NAMALWA (cell line): ENCODE measurements around the gene COPG2.
"Not testable (repeated sequence)": the region's sequence is repeated elsewhere in the genome, so short reads cannot be mapped to it uniquely, and the experiment has no call there.

Experiments
- DNase-seq: peaks from one replicate; pipeline ENCODE4 v3.0.0-alpha.2; 2015; ENCODE audit warnings: low spot score

The COPG2 gene

GRCh38 chr7:130650611-130651120, 17.9 kb downstream of the COPG2 start:
- no peak for DNase-seq

GRCh38 chr7:130649004-130649790, 19.4 kb downstream of the COPG2 start:
- no peak for DNase-seq

GRCh38 chr7:130648580-130648979, 20.0 kb downstream of the COPG2 start:
- DNase-seq = no peak

GRCh38 chr7:130642383-130642782, 26.2 kb downstream of the COPG2 start:
- DNase-seq = no peak

- DNase-seq = no peak
These were observed 27.1 kb downstream of the COPG2 start for GRCh38 chr7:130641497-130641896.

- no peak for DNase-seq
These were observed 27.5 kb downstream of the COPG2 start for GRCh38 chr7:130641040-130641439.

GRCh38 chr7:130639388-130639787, 29.2 kb downstream of the COPG2 start:
- no peak for DNase-seq

GRCh38 chr7:130632111-130632510, 36.4 kb downstream of the COPG2 start:
- no peak for DNase-seq

- no peak for DNase-seq
These were observed 39.6 kb downstream of the COPG2 start for GRCh38 chr7:130628901-130629300.

GRCh38 chr7:130627775-130628174, 40.8 kb downstream of the COPG2 start:
- no peak for DNase-seq

GRCh38 chr7:130622866-130623265, 45.7 kb downstream of the COPG2 start:
- no peak for DNase-seq

- no peak for DNase-seq
These were observed 53.0 kb downstream of the COPG2 start for GRCh38 chr7:130615583-130615982.

GRCh38 chr7:130614449-130614848, 54.1 kb downstream of the COPG2 start:
- no peak for DNase-seq

- DNase-seq = no peak
These were observed 57.3 kb downstream of the COPG2 start for GRCh38 chr7:130611218-130611617.

- not testable (repeated sequence) for DNase-seq
These were observed 61.5 kb downstream of the COPG2 start for GRCh38 chr7:130607066-130607465.

- no peak for DNase-seq
These were observed 62.4 kb downstream of the COPG2 start for GRCh38 chr7:130606161-130606560.

- DNase-seq = no peak
These were observed 70.5 kb downstream of the COPG2 start for GRCh38 chr7:130598056-130598455.

- DNase-seq = no peak
These were observed 72.6 kb downstream of the COPG2 start for GRCh38 chr7:130595986-130596385.

GRCh38 chr7:130593033-130593432, 75.5 kb downstream of the COPG2 start:
- DNase-seq = no peak

GRCh38 chr7:130591464-130591863, 77.1 kb downstream of the COPG2 start:
- DNase-seq = not testable (repeated sequence)

GRCh38 chr7:130585932-130586331, 82.6 kb downstream of the COPG2 start:
- not testable (repeated sequence) for DNase-seq

GRCh38 chr7:130575110-130575509, 93.4 kb downstream of the COPG2 start:
- DNase-seq = not testable (repeated sequence)

- not testable (repeated sequence) for DNase-seq
These were observed 98.4 kb downstream of the COPG2 start for GRCh38 chr7:130570144-130570543.

GRCh38 chr7:130566898-130567280, 101.7 kb downstream of the COPG2 start:
- DNase-seq = no peak
